Stomach smooth muscle (tissue), 2 donors: ENCODE data around the gene SLC9A2.
A peak's percentile ranks its signal among the peaks of the same experiment; 100 is the strongest.

Experiments used
- H3K27ac ChIP-seq: one replicate; pipeline ENCODE4 v1.7.0; 2013; ENCODE audit warnings: mild to moderate bottlenecking, low read length, inconsistent platforms
- H3K27me3 ChIP-seq, 2 donors: one replicate each; pipeline ENCODE4 v1.7.0; 2013; ENCODE audit warnings: low read length in 2 of 2; ENCODE audit not compliant: insufficient read depth in 2 of 2, control insufficient read depth in 1 of 2
- H3K36me3 ChIP-seq, 2 donors: one replicate each; pipeline ENCODE4 v1.7.0; 2013; ENCODE audit warnings: low read length in 2 of 2; ENCODE audit not compliant: control insufficient read depth in 2 of 2, insufficient read depth in 2 of 2
- H3K4me1 ChIP-seq: one replicate; pipeline ENCODE4 v1.7.0; 2013; ENCODE audit warnings: low read length; ENCODE audit not compliant: control insufficient read depth, insufficient read depth
- H3K4me3 ChIP-seq, 2 donors: one replicate each; pipeline ENCODE4 v1.7.0; 2013; ENCODE audit warnings: low read length in 2 of 2
- H3K9ac ChIP-seq, 2 donors: one replicate each; pipeline ENCODE4 v1.7.0; 2013; ENCODE audit warnings: low read length in 2 of 2, mild to moderate bottlenecking in 1 of 2
- H3K9me3 ChIP-seq, 2 donors: one replicate each; pipeline ENCODE4 v1.7.0; 2013; ENCODE audit warnings: low read length in 2 of 2; ENCODE audit not compliant: control insufficient read depth in 2 of 2
- donor health status: healthy.
- donor health status: Pancreatic carcinoma.

Gene SLC9A2

GRCh38 chr2:102726128-102727087 is 107.1 kb downstream of the SLC9A2 start:
- no peak overlapping the region for H3K9ac ChIP-seq
- H3K4me3 ChIP-seq, result no peak overlapping the region
- no peak overlapping the region for H3K27ac ChIP-seq
- no peaks in the 10 kb centered on the region for H3K4me1 ChIP-seq
- no peaks in the 10 kb centered on the region for H3K9me3 ChIP-seq
- no peaks in the 10 kb centered on the region for H3K27me3 ChIP-seq
- peaks cover 15 to 31% of the 10 kb centered on the region in 2 donors for H3K36me3 ChIP-seq

- H3K27me3 ChIP-seq, result no peaks in the 10 kb centered on the region
- H3K27ac ChIP-seq, result no peak overlapping the region
- H3K9ac ChIP-seq, result peak overlapping the region; percentile 74 to 84
- H3K36me3 ChIP-seq, result peaks cover 6 to 10% of the 10 kb centered on the region in 2 donors
- peak overlapping the region; percentile 90 to 99 for H3K4me3 ChIP-seq
- H3K4me1 ChIP-seq, result peaks cover 12% of the 10 kb centered on the region
- H3K9me3 ChIP-seq, result no peaks in the 10 kb centered on the region
These were observed 116.2 kb downstream of the SLC9A2 start for GRCh38 chr2:102735416-102736109.

- Histone ChIP-seq H3K4me1 (peaks cover 12% of the 10 kb centered on the region), H3K27ac (no peak overlapping the region), H3K9me3 (no peaks in the 10 kb centered on the region)
These were observed 116.7 kb downstream of the SLC9A2 start for GRCh38 chr2:102736110-102736409.

GRCh38 chr2:102736410-102737409 is 117.4 kb downstream of the SLC9A2 start:
- Histone ChIP-seq H3K9ac (peak overlapping the region; percentile 74 to 84), H3K4me1 (peaks cover 12% of the 10 kb centered on the region), H3K27ac (no peak overlapping the region), H3K27me3 (no peaks in the 10 kb centered on the region), H3K36me3 (peaks cover 2 to 3% of the 10 kb centered on the region in 2 donors), H3K9me3 (no peaks in the 10 kb centered on the region), H3K4me3 (peak overlapping the region; percentile 90 to 99)

More at GRCh38 chr2:102736110-102736409, 116.7 kb downstream of the SLC9A2 start:
- Histone ChIP-seq H3K27me3 (no peaks in the 10 kb centered on the region), H3K36me3 (peaks cover 5 to 6% of the 10 kb centered on the region in 2 donors), H3K9ac (peak overlapping the region; percentile 74 to 84), H3K4me3 (peak overlapping the region; percentile 90 to 99)

- no peaks in the 10 kb centered on the region for H3K27me3 ChIP-seq
- H3K4me3 ChIP-seq, result peak overlapping the region; percentile 90 to 99
- no peaks in the 10 kb centered on the region for H3K36me3 ChIP-seq
- peaks cover 12% of the 10 kb centered on the region for H3K4me1 ChIP-seq
- no peak overlapping the region for H3K27ac ChIP-seq
- no peaks in the 10 kb centered on the region for H3K9me3 ChIP-seq
- H3K9ac ChIP-seq, result peak overlapping the region; percentile 74 to 84
These were observed 118.1 kb downstream of the SLC9A2 start for GRCh38 chr2:102737431-102737830.

GRCh38 chr2:102743259-102743658 is 123.9 kb downstream of the SLC9A2 start:
- no peak overlapping the region for H3K9ac ChIP-seq
- H3K4me1 ChIP-seq, result no peaks in the 10 kb centered on the region
- no peaks in the 10 kb centered on the region for H3K36me3 ChIP-seq
- H3K4me3 ChIP-seq, result no peak overlapping the region
- no peak overlapping the region for H3K27ac ChIP-seq
- no peaks in the 10 kb centered on the region for H3K9me3 ChIP-seq
- H3K27me3 ChIP-seq, result no peaks in the 10 kb centered on the region

GRCh38 chr2:102748107-102748506 is 128.8 kb downstream of the SLC9A2 start:
- Histone ChIP-seq H3K9ac (no peak overlapping the region), H3K9me3 (no peaks in the 10 kb centered on the region), H3K36me3 (no peaks in the 10 kb centered on the region), H3K4me3 (no peak overlapping the region), H3K27me3 (no peaks in the 10 kb centered on the region), H3K4me1 (no peaks in the 10 kb centered on the region), H3K27ac (no peak overlapping the region)

- H3K4me1 ChIP-seq, result no peaks in the 10 kb centered on the region
- no peaks in the 10 kb centered on the region for H3K36me3 ChIP-seq
- no peak overlapping the region for H3K27ac ChIP-seq
- H3K9ac ChIP-seq, result no peak overlapping the region
- H3K4me3 ChIP-seq, result no peak overlapping the region
- no peaks in the 10 kb centered on the region for H3K9me3 ChIP-seq
- H3K27me3 ChIP-seq, result no peaks in the 10 kb centered on the region
These were observed 130.6 kb downstream of the SLC9A2 start for GRCh38 chr2:102749938-102750337.

GRCh38 chr2:102753563-102754159 is 134.3 kb downstream of the SLC9A2 start:
- H3K9ac ChIP-seq, result no peak overlapping the region
- H3K27me3 ChIP-seq, result no peaks in the 10 kb centered on the region
- H3K36me3 ChIP-seq, result no peaks in the 10 kb centered on the region
- no peak overlapping the region for H3K4me3 ChIP-seq
- H3K4me1 ChIP-seq, result no peaks in the 10 kb centered on the region
- H3K27ac ChIP-seq, result no peak overlapping the region
- H3K9me3 ChIP-seq, result no peaks in the 10 kb centered on the region
